MM.1S (cell line): Measurements from ENCODE around the gene PRSS12.

ENCODE experiments used
- CTCF ChIP-seq: fragments of 300-600 bp; sonication (generic); IDR thresholded peaks from 2 replicates; pipeline ENCODE4 v1.5.1; 2016; ENCODE audit warnings: antibody characterized with exemption, low read length, mixed read lengths
- EZH2 ChIP-seq: fragments of 300-600 bp; sonication (generic); optimal IDR thresholded peaks from 2 replicates; pipeline ENCODE3; 2017; ENCODE audit warnings: low read depth, mild to moderate bottlenecking, antibody characterized with exemption, low read length, mixed read lengths

- TF ChIP-seq CTCF, result no peak
- no peak for TF ChIP-seq EZH2
Observed at GRCh38 chr4:118369231-118369630, 16.4 kb upstream of the PRSS12 start.
